K562 (cell line): ENCODE data around the gene FEM1B. TPM values are rescaled to one million over a fixed set of nuclear protein-coding genes. Genes with fewer than 3 reads are reported as not detected.
A peak's percentile ranks its signal among the peaks of the same experiment; 100 is the strongest.

ENCODE experiments used
- CBX2 ChIP-seq: fragments of 200-600 bp; sonication (generic); IDR thresholded peaks from one replicate; pipeline ENCODE4 v1.6.1; 2012; ENCODE audit warnings: mild to moderate bottlenecking, low read length, inconsistent platforms; ENCODE audit not compliant: insufficient read depth, poor library complexity, severe bottlenecking
- ESRRA ChIP-seq: fragments of 450-650 bp; IDR thresholded peaks from 2 replicates; pipeline ENCODE4 v1.6.1; 2014; ENCODE audit warnings: low read depth, mild to moderate bottlenecking, moderate library complexity, borderline replicate concordance
- FOXA3 ChIP-seq, 2 experiments: fragments of 450-650 bp in 1 of 2; sonication (generic) in 1 of 2; formaldehyde crosslinking; IDR thresholded peaks in 1 of 2; conservative IDR thresholded peaks in 1 of 2; 2 replicates each; pipeline versions ENCODE4 v1.4.0 to v1.8.0; 2020 to 2022; ENCODE audit warnings: mild to moderate bottlenecking in 2 of 2, missing genetic modification reagents in 1 of 2
- HDGF ChIP-seq: fragments of 450-650 bp; IDR thresholded peaks from 2 replicates; pipeline ENCODE4 v1.6.1; 2016
- L3MBTL2 ChIP-seq: fragments of 450-650 bp; IDR thresholded peaks from 2 replicates; pipeline ENCODE4 v1.6.1; 2016; ENCODE audit warnings: mild to moderate bottlenecking, moderate library complexity
- MAFF ChIP-seq: IDR thresholded peaks from 2 replicates; pipeline ENCODE4 v1.6.1; 2012; ENCODE audit warnings: low read length, improper control_type of control experiment
- NFRKB ChIP-seq: fragments of 450-650 bp; IDR thresholded peaks from 2 replicates; pipeline ENCODE4 v1.6.1; 2016; ENCODE audit warnings: low read depth
- RCOR1 ChIP-seq, 2 experiments: IDR thresholded peaks; 2 replicates each; pipeline ENCODE4 v1.6.1; 2012; ENCODE audit warnings: low read depth in 2 of 2, low read length in 2 of 2, borderline replicate concordance in 1 of 2, improper control_type of control experiment in 1 of 2
- SAP30 ChIP-seq: fragments of 200-600 bp; sonication (generic); IDR thresholded peaks from 2 replicates; pipeline ENCODE4 v1.6.1; 2012; ENCODE audit warnings: borderline replicate concordance, low read depth, mild to moderate bottlenecking, moderate library complexity, low read length, control low read depth, inconsistent platforms; ENCODE audit not compliant: insufficient read depth, poor library complexity, severe bottlenecking
- SP1 ChIP-seq: sonication (generic); formaldehyde crosslinking; IDR thresholded peaks from 2 replicates; pipeline ENCODE4 v1.8.1; 2022; ENCODE audit warnings: mild to moderate bottlenecking, missing genetic modification reagents
- TSC22D4 ChIP-seq: fragments of 450-650 bp; IDR thresholded peaks from 2 replicates; pipeline ENCODE4 v1.6.1; 2016; ENCODE audit warnings: missing genetic modification characterization, missing biosample characterization, control low read depth
- ZEB2 ChIP-seq: fragments of 450-650 bp; IDR thresholded peaks from 2 replicates; pipeline ENCODE4 v1.6.1; 2016
- ZNF347 ChIP-seq: fragments of 450-650 bp; formaldehyde crosslinking; IDR thresholded peaks from 2 replicates; pipeline ENCODE4 v1.4.0; 2020; ENCODE audit warnings: low read depth, mild to moderate bottlenecking, moderate library complexity
- ZNF695 ChIP-seq: fragments of 450-650 bp; formaldehyde crosslinking; IDR thresholded peaks from 2 replicates; pipeline ENCODE4 v1.4.0; 2020; ENCODE audit warnings: mild to moderate bottlenecking, moderate library complexity
- ZNF707 ChIP-seq: fragments of 250-450 bp; sonication (Bioruptor Pico); conservative IDR thresholded peaks from 2 replicates; pipeline ENCODE4 v1.8.0; 2022; ENCODE audit warnings: inconsistent platforms, mild to moderate bottlenecking, moderate library complexity
- polyA plus RNA-seq, 8 experiments: library from polyadenylated mRNA; depleted of rRNA in 4 of 8; stranded (reverse) in 5 of 8; unstranded in 3 of 8; fragments of >200 nt; fragmentation: Nextera tagmentation in 2 of 8; fragmentation: Illumina TruSeq in 1 of 8; extraction: Ambion mirVana in 2 of 8; extraction: Trizol in 1 of 8; gene quantifications; 2 replicates each; pipeline versions ENCODE4 v1.2.1 to v1.2.3, GENCODE V29; 2011 to 2014; ENCODE audit warnings: inconsistent platforms in 1 of 8, missing spikeins in 1 of 8
- total RNA-seq, 7 experiments: library from RNA; depleted of rRNA in 6 of 7; stranded (reverse); fragments of >200 nt in 6 of 7; fragmentation: Illumina TruSeq in 2 of 7; extraction: Trizol in 2 of 7; gene quantifications; 2 replicates each; pipeline versions ENCODE4 v1.2.1 to v1.2.3, GENCODE V29; 2011 to 2021; ENCODE audit warnings: low replicate concordance in 1 of 7
- TF ChIP-seq, protein P1 (sequence below): IDR thresholded peaks from 2 replicates; pipeline ENCODE4 v1.6.1; 2011; ENCODE audit not compliant: insufficient read length; ENCODE audit errors: extremely low read depth
- TF ChIP-seq, protein P2 (sequence below): fragments of 200-800 bp; sonication (Bioruptor generic); IDR thresholded peaks from 2 replicates; pipeline ENCODE4 v1.6.1; 2017; ENCODE audit warnings: missing genetic modification characterization, missing compliant biosample characterization
- TF ChIP-seq, protein P3 (sequence below): sonication (generic); formaldehyde crosslinking; IDR thresholded peaks from 2 replicates; pipeline ENCODE4 v1.4.0; 2020; ENCODE audit warnings: mild to moderate bottlenecking, missing genetic modification reagents
- TF ChIP-seq, protein P4 (sequence below): fragments of 450-650 bp; IDR thresholded peaks from 2 replicates; pipeline ENCODE4 v1.6.1; 2016; ENCODE audit warnings: low read depth, mild to moderate bottlenecking, moderate library complexity
- TF ChIP-seq, protein P5 (sequence below): fragments of 250-450 bp; sonication (Bioruptor Pico); IDR thresholded peaks from 2 replicates; pipeline ENCODE4 v1.9.0; 2021; ENCODE audit warnings: mild to moderate bottlenecking
- TF ChIP-seq, protein P6 (sequence below): fragments of 450-650 bp; IDR thresholded peaks from one replicate; pipeline ENCODE4 v1.6.1; 2018; ENCODE audit warnings: mild to moderate bottlenecking, moderate library complexity; ENCODE audit not compliant: partially characterized antibody

Gene FEM1B
- total and polyA plus RNA-seq, 9 of the 15 experiments (the other 6 are each of a cell fraction or from before 2014, with no cell fraction given): 5.9 to 61.6 (median 20.1) TPM

DNA sequence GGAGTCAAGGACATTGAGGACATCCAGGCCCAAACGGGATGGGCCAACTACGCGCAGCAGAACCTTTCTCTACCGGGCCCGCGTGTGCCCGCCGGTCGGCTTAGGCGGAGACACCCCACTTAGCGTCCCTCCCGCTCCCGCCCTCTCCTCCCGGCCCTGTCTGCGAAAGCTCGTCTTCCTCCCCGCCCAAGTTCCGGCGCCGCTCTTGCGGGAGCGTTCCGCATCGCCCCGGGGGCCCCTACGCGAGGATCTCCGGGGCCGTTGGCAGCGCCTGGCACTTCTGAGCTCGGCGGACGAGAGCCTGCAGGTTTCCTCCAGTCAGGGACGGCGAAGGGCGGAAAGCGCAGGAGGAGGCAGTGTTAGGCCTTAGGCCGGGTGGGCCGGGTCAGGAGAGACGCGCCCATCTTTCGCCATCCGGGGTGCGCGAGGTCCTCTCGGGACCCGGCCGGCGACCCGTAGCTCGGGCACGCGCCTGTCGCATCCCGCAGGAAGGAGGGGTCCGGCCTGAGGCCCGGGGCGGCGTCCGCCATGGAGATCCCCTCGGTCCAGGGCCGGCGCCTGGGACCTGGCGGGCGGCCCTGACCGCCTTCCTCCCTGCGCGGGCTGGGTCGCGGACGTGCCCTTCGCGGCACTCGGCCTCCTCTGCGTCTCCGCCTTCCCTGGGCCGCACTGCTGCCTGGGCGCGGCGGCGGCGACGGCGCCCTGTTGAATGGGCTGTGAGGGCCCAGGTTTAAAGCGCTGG is at the start of gene FEM1B (continued):
- TF ChIP-seq, protein P1, sequence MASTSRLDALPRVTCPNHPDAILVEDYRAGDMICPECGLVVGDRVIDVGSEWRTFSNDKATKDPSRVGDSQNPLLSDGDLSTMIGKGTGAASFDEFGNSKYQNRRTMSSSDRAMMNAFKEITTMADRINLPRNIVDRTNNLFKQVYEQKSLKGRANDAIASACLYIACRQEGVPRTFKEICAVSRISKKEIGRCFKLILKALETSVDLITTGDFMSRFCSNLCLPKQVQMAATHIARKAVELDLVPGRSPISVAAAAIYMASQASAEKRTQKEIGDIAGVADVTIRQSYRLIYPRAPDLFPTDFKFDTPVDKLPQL: no peak
- TF ChIP-seq ZNF707 (CRISPR knock-in tag): no peak
- TF ChIP-seq, protein P2, sequence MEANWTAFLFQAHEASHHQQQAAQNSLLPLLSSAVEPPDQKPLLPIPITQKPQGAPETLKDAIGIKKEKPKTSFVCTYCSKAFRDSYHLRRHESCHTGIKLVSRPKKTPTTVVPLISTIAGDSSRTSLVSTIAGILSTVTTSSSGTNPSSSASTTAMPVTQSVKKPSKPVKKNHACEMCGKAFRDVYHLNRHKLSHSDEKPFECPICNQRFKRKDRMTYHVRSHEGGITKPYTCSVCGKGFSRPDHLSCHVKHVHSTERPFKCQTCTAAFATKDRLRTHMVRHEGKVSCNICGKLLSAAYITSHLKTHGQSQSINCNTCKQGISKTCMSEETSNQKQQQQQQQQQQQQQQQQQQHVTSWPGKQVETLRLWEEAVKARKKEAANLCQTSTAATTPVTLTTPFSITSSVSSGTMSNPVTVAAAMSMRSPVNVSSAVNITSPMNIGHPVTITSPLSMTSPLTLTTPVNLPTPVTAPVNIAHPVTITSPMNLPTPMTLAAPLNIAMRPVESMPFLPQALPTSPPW (CRISPR knock-in tag): peak; percentile 89
- TF ChIP-seq ZNF347: no peak
- no peak for TF ChIP-seq ZNF695 (CRISPR knock-in tag)
- peak; percentile 10 for TF ChIP-seq SAP30
- TF ChIP-seq HDGF: no peak
- TF ChIP-seq SP1 (CRISPR knock-in tag): peak; percentile 82; the same call in 1 of the 2 replicates
- no peak for TF ChIP-seq TSC22D4 (tag)
- TF ChIP-seq, protein P3, sequence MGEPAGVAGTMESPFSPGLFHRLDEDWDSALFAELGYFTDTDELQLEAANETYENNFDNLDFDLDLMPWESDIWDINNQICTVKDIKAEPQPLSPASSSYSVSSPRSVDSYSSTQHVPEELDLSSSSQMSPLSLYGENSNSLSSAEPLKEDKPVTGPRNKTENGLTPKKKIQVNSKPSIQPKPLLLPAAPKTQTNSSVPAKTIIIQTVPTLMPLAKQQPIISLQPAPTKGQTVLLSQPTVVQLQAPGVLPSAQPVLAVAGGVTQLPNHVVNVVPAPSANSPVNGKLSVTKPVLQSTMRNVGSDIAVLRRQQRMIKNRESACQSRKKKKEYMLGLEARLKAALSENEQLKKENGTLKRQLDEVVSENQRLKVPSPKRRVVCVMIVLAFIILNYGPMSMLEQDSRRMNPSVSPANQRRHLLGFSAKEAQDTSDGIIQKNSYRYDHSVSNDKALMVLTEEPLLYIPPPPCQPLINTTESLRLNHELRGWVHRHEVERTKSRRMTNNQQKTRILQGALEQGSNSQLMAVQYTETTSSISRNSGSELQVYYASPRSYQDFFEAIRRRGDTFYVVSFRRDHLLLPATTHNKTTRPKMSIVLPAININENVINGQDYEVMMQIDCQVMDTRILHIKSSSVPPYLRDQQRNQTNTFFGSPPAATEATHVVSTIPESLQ: no peak
- TF ChIP-seq L3MBTL2: peak; percentile 85
- TF ChIP-seq CBX2: no peak
- TF ChIP-seq, protein P4, sequence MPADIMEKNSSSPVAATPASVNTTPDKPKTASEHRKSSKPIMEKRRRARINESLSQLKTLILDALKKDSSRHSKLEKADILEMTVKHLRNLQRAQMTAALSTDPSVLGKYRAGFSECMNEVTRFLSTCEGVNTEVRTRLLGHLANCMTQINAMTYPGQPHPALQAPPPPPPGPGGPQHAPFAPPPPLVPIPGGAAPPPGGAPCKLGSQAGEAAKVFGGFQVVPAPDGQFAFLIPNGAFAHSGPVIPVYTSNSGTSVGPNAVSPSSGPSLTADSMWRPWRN: peak; percentile 60; the same call in 1 of the 2 replicates
- peak; percentile 61; the same call in 1 of the 2 replicates for TF ChIP-seq NFRKB
- TF ChIP-seq ESRRA: peak; percentile 97
- peak; percentile 98 for TF ChIP-seq ZEB2
- no peak for TF ChIP-seq MAFF
- TF ChIP-seq RCOR1 (IDR thresholded peaks at IDR 0.05; ENCODE audit: borderline replicate concordance in 1 of 2, low read depth in 2 of 2, low read length in 2 of 2): 0 out of 4 replicates have a peak, but pooled peaks of 1 of the 2 experiments have one; percentile 14
- TF ChIP-seq FOXA3 (CRISPR knock-in tag; conservative IDR thresholded peaks at IDR 0.05 in 1 of 2, IDR thresholded peaks at IDR 0.05 in 1 of 2): no peak
- TF ChIP-seq, protein P5, sequence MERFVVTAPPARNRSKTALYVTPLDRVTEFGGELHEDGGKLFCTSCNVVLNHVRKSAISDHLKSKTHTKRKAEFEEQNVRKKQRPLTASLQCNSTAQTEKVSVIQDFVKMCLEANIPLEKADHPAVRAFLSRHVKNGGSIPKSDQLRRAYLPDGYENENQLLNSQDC (CRISPR knock-in tag): no peak
- TF ChIP-seq, protein P6, sequence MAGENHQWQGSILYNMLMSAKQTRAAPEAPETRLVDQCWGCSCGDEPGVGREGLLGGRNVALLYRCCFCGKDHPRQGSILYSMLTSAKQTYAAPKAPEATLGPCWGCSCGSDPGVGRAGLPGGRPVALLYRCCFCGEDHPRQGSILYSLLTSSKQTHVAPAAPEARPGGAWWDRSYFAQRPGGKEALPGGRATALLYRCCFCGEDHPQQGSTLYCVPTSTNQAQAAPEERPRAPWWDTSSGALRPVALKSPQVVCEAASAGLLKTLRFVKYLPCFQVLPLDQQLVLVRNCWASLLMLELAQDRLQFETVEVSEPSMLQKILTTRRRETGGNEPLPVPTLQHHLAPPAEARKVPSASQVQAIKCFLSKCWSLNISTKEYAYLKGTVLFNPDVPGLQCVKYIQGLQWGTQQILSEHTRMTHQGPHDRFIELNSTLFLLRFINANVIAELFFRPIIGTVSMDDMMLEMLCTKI: no peak
